ENCODE measurements around the gene QARS1.

DNA sequence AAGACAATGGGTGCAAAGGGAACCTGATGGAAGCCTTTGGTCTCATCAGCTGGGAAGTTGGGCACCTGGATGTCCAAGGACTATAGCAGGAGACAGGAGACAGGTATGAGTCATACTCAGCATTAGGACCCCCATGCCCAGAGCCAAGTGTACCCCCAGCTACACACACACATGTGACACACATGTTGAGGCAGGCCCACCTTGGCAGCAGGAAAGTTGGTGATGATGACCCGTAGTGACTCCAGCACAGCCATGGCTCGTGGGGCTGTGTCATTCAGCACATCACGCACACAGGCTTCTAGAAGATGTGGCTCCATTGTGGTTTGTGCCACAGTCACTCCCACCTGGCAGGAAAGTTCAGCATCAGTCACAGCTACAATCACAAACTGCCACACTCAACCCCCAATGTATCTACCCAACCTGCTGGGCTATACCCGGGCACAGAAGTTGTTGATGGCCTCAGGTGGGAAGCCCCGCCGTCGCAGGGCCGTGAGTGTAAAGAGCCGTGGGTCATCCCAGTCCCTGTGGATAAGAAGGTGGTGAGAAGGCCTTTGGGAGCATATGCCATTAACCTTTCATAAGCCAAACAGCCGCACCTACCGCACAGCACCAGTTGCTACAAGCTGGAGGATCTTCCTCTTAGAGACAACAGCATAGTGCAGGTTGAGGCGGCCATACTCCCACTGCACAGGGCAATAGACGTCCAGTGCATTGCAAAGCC is 5.5 kb downstream of the QARS1 start:
- TF ChIP-seq, protein P1, sequence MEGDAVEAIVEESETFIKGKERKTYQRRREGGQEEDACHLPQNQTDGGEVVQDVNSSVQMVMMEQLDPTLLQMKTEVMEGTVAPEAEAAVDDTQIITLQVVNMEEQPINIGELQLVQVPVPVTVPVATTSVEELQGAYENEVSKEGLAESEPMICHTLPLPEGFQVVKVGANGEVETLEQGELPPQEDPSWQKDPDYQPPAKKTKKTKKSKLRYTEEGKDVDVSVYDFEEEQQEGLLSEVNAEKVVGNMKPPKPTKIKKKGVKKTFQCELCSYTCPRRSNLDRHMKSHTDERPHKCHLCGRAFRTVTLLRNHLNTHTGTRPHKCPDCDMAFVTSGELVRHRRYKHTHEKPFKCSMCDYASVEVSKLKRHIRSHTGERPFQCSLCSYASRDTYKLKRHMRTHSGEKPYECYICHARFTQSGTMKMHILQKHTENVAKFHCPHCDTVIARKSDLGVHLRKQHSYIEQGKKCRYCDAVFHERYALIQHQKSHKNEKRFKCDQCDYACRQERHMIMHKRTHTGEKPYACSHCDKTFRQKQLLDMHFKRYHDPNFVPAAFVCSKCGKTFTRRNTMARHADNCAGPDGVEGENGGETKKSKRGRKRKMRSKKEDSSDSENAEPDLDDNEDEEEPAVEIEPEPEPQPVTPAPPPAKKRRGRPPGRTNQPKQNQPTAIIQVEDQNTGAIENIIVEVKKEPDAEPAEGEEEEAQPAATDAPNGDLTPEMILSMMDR (IDR thresholded peaks at IDR 0.05) = no peak
- no peak for TF ChIP-seq POLR2A (IDR thresholded peaks at IDR 0.05)

Data from testis (tissue), 2 donors.